Ureter (tissue), 1 donor: ENCODE data around the gene GSTCD. TPM values are rescaled to one million over a fixed set of nuclear protein-coding genes. Genes with fewer than 3 reads are reported as not detected.
A peak's percentile ranks its signal among the peaks of the same experiment; 100 is the strongest.
"Not testable (repeated sequence)": the region's sequence is repeated elsewhere in the genome, so short reads cannot be mapped to it uniquely, and the experiment has no call there.

Experiments
- DNase-seq: peaks from one replicate; pipeline ENCODE4 v3.0.0-alpha.2; 2020; ENCODE audit warnings: low spot score
- total RNA-seq: library from RNA; stranded (reverse); gene quantifications from one replicate; pipeline ENCODE4 v1.2.4, GENCODE V29; 2023
- donor health status: DM: yes; HTN: yes; CAD: no.

GSTCD gene
- total RNA-seq = 12.3 TPM

GRCh38 chr4:105708181-105709080 lies at the start of gene GSTCD, which contains the start of gene INTS12:
Gene GSTCD (plus strand): TSS chr4:105708784. CDS start chr4:105717614, 8,830 bp downstream.
Gene INTS12 (minus strand): TSS chr4:105708689. CDS start chr4:105700005, 8,684 bp downstream.
- DNase-seq = peak; percentile 95

GRCh38 chr4:105659190-105659589 lies 49.4 kb upstream of the GSTCD start:
- DNase-seq = no peak

- DNase-seq = no peak
Observed at GRCh38 chr4:105661028-105661427, 47.6 kb upstream of the GSTCD start.

- DNase-seq = no peak
Observed at GRCh38 chr4:105662935-105663675, 45.5 kb upstream of the GSTCD start.

- no peak for DNase-seq
Observed at GRCh38 chr4:105666693-105667092, 41.9 kb upstream of the GSTCD start.

GRCh38 chr4:105670684-105671083 lies 37.9 kb upstream of the GSTCD start:
- DNase-seq = no peak

GRCh38 chr4:105671301-105671700 lies 37.3 kb upstream of the GSTCD start:
- no peak for DNase-seq

GRCh38 chr4:105674011-105674410 lies 34.6 kb upstream of the GSTCD start:
- DNase-seq = no peak

GRCh38 chr4:105677709-105678108 lies 30.9 kb upstream of the GSTCD start:
- DNase-seq = no peak

- DNase-seq = no peak
Observed at GRCh38 chr4:105679186-105679585, 29.4 kb upstream of the GSTCD start.

GRCh38 chr4:105683038-105683437 lies 25.5 kb upstream of the GSTCD start:
- DNase-seq = peak; percentile 75

- DNase-seq = no peak
Observed at GRCh38 chr4:105686571-105686970, 22.0 kb upstream of the GSTCD start.

GRCh38 chr4:105694812-105695211 lies 13.8 kb upstream of the GSTCD start:
- DNase-seq = not testable (repeated sequence)

GRCh38 chr4:105695832-105696231 lies 12.8 kb upstream of the GSTCD start:
- DNase-seq = not testable (repeated sequence)

GRCh38 chr4:105698607-105699006 lies 10.0 kb upstream of the GSTCD start:
- no peak for DNase-seq

- no peak for DNase-seq
Observed at GRCh38 chr4:105707782-105708180, 803 bp upstream of the GSTCD start.

GRCh38 chr4:105709081-105709450 lies 482 bp downstream of the GSTCD start:
- no peak for DNase-seq

GRCh38 chr4:105710012-105710600 lies 1.5 kb downstream of the GSTCD start:
- no peak for DNase-seq

GRCh38 chr4:105710678-105711077 lies 2.1 kb downstream of the GSTCD start:
- no peak for DNase-seq

- DNase-seq = no peak
Observed at GRCh38 chr4:105712766-105713165, 4.2 kb downstream of the GSTCD start.

- no peak for DNase-seq
Observed at GRCh38 chr4:105714071-105714521, 5.5 kb downstream of the GSTCD start.

- no peak for DNase-seq
Observed at GRCh38 chr4:105714932-105715331, 6.3 kb downstream of the GSTCD start.
